HG02678 (cell line): Measurements from ENCODE around the gene SAMD11.

Experiments used
- ATAC-seq: cut with Tn5 transposase; IDR thresholded peaks from one replicate; pipeline ENCODE4 v1.9.1; 2021; ENCODE audit warnings: mild to moderate bottlenecking, moderate library complexity; ENCODE audit not compliant: unreplicated experiment

Gene SAMD11

GRCh38 chr1:905071-905749 is 18.5 kb upstream of the SAMD11 start:
- ATAC-seq: no peak

DNA sequence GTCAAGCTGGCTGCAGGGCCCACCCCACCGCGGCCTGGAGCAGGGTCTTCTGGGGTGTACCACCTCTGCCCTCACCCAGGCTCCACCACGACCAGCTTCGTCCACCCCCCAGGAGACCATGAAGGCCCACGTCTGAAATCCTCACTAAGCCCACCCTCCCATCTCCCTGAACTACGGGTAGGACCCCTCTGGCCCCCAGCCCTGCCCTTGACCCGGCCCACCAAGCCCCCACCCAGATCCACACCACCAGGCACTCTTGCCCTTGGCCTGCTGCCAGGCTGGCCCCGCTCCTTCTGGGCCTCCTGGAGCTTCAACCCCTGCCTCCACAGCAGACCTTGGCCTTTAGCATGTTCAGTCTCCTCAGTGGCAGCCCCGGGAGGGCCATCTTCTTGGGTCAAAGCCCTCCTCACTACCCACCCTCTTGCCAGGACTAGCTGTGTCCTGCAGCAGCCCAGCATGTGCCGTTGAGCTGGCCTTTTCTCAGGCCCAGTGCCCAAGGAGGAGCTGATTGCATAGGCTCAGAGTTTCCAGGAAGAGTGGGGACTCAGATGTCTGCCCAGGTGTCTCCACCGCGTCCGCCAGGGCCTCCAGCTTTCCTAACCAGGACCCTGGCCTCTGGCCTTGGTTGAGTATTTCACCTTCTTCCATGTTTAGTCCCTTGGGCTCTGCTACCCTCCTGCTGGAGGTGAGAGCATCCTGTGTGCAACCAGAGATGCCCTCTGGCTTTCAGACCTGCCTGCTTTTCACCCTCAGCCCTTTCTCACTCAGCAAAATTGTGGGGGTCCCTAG is 17.7 kb upstream of the SAMD11 start:
- no peak for ATAC-seq

GRCh38 chr1:906600-907420 is 16.9 kb upstream of the SAMD11 start:
- ATAC-seq: no peak

DNA sequence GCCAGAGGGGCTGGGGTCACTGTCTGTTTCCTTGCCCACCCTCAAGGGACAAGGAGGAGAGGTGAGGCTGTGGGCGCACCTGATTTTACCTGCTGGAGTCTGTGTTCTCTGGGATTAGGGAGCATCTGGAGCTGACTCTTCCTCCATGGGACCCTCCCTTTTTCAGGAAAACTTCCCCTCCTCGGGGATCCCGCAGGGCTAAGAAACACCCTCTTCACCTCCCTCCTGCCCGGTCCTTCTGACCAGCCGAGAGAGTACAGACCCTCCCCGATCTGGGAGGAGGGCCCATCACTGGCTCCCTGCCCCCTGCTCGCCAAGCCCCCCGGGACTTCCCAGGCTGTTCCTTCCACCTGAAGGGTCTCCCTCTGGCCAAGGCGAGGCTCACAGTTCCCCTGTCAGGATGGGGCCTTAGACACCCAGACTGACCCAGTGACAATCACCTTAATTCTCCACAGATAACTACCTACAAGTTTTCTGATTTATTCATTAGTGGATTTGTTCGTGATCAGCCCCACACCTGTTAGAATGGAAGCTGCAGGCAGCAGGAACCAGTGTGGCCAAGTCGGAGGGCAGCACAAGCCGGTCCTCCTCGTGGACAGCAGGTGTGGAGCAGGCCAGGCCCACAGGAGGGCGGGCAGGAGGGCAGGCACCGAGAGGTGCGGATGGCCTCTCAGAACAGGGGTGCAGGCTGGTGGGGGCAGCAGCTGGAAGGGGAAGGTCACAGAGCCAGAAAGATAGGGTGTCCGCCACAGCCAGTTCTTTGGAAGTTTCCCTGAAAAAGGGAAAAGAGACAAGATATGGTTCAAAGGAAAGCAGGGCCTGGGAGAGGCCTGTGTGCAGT is 15.9 kb upstream of the SAMD11 start:
- ATAC-seq: no peak

DNA sequence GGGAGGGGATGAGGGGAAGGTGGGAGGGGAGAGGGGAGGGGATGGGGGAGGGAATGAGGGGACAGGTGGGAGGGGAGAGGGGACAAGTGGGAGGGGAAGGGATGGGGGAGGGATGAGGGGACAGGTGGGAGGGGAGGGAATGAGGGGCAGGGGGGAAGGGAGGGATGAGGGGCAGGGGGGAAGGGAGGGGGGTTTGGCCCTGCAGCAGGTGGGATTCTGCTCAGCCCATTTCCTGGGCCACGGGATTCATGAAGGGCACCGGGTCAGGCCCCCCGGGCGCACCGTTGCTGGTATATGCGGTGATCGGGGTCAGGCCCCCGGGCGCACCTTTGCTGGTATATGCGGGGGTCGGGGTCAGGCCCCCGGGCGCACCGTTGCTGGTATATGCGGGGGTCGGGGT is 15.1 kb upstream of the SAMD11 start:
- no peak for ATAC-seq

DNA sequence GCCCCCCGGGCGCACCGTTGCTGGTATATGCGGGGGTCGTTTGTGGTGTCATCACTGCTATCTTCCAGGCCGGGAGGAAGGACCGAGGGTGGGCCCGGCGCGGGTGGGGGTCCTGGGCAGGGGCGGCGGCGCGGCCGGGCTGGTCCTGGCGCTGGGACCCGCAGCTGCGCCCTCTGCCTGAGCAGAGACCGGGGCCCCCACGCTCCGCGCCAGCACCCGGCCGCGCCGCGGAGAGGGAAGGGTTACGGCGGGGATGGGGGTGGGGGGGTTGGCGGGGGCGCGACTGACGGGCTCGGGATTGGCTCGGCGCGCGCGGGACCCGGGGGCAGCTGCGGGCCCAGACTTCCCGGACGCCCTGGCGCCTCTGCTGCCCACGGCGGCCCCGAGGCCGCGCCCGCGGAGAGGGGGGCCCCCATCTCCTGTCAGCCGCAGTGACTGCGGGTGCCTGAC is 13.8 kb upstream of the SAMD11 start:
- no peak for ATAC-seq

GRCh38 chr1:910311-910880 is 13.3 kb upstream of the SAMD11 start:
- no peak for ATAC-seq

DNA sequence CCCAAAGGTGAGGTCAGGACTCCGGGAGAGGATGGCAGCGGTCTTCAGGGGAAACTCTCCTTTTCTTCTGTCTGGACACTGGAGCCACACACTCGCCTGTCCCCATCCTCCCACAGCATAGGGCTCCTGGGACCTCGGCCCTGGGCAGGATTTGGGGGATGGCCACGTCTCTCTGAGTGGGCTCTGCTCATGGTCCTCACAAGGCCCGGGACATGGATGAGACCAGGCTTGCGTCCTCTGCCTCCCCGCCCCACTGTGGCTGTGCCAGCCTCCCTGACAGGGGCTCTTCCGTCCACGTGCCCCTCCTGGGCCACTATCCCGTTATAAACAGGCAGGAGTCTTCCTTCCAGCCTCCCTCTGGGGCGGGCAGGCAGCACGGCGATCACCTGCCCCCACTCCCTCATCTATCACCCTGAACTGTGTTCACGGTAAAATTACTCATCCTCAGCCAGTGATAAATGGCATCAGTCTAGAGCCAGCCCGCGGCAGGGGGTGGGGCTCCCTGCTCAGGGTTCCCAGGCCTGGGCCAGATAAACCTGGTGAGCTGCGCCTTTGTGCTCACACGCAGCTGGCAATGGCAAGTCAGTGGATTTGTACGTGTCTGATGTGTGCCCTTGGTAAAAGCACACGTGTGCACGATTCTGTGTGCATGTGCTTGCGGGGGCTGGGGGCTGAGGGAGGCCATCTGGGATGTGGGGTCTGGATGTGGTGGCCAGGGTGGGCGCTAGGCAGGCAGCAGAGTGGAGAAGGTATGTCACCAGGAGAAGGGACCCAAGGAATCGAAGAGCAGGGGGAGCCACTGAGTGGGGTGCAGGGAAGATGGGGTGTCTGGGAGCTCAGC is 12.6 kb upstream of the SAMD11 start:
- no peak for ATAC-seq

GRCh38 chr1:911875-912739 is 11.6 kb upstream of the SAMD11 start:
- ATAC-seq: no peak

DNA sequence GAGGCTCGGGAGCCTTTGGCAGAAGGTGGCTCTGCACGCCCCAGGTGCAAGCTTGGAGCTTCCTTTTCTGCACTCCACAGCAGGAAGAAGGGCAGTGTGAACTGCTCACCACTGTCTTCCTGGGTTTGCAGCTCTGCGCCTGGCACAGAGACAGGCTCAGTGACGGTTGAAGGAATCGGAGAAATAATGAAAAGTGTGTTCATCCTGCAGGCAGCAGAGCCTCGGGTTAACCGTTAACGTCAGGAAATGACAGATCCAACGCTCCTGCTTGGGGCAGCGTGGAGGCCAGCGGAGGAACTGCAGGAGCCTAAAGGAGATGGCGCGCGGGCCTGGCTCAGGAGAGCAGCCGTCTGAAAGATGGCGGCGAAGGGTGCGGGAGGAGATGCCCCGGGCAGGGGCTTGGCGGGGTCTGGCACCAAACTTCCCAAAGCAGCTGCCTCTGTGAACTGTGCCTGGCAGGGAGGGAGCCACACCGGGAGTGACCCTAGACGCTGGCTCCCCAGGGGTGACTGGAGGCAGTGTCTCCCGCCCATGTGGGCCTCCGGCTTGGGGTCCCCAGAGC is 10.9 kb upstream of the SAMD11 start:
- no peak for ATAC-seq

DNA sequence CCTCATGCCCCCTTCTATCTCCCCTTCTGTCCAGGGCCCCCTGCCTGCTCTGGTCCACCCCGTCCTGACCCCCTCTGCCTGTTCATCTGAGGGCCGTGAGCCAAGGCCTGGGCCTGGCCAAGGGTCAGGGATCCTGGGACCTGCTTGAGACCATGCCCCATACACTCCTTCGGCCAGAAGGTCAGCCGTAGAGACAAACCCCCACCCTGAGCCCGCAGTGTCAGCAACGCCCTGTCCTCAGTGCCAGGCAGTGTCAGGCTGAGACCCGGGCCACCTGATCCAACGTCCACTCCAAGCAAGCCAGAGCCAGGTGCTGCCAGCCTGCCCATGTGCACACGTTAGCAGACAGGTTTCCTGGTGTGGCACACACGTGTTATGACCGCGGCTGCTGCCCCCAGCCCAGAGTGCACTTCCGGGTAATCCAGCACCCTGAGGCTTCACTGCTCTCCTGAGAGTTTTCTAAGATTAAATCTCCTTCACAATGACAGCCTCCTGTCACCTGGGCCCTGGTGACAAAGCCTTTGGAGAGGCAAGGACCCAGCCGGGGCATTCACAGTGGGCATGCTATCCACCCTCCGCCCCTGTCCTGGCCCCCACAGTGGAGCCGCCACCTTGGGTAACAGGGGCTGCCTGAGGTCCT is 10.1 kb upstream of the SAMD11 start:
- ATAC-seq: no peak

- no peak for ATAC-seq
Measured at GRCh38 chr1:914131-914890, 9.4 kb upstream of the SAMD11 start.

DNA sequence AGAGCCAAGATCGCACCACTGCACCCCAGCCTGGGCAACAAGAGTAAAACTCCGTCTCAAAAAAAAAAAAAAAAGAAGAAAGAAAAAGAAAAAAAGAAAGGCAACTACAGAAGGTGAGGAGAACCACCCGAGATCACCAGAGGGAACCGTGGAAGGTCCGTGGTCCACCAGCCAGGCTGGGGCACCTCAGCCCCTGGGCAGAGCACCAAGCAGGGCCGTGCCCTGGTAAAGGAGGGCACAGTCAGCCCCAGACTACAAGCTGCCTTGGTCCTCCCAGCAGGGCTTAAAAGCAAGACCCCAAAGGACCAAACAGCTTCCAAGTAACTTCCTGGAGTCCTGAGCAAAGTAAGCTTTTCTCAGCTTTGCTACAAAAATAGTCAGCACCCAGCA is 8.8 kb upstream of the SAMD11 start:
- ATAC-seq: no peak

- ATAC-seq: no peak
Measured at GRCh38 chr1:915295-916172, 8.2 kb upstream of the SAMD11 start.

DNA sequence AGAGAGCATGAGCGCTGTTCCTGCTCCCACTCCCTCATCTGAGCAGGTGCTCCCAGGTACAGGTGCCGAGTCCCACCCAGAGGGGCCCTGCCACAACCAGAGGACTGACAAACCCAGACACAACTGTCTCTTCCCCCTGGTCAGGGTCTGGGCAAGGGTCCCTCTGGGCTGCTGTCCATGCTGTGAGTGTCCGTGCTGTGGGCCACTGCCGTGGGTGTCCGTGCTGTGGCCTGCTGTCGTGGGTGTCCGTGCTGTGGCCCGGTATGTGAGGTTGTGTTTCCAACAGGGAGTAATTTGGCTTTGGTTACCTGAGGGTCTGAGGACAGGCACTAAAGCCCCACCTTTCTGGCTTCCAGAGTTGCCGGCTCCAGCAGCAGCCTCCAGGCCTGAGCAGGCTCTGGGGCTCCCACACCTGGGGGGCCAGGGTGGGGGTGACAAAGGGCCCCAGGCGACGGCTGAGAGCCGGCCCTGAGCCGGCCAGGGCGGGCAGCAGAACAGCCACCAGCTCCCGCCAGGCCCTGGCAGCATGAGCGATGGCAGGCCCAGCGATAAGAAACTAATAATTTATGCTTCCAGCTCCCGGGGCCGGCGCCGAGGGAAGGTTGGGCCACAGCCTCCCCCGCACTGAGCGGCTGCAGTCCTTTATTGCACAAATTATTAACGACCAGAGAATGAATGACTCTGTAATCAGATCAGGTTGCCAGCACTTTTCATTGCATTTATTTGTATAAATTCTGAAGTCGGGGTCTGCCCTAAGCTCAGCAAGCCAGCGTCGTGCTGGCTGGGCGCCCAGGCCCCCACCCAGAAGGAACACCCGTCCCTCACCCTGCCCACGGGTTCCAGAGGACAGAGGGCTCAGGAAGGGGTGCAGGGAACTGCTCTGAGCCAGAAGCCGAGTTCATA is 7.3 kb upstream of the SAMD11 start:
- ATAC-seq: no peak
